Measurements from ENCODE around the gene PSTK.

PSTK gene, protein sequence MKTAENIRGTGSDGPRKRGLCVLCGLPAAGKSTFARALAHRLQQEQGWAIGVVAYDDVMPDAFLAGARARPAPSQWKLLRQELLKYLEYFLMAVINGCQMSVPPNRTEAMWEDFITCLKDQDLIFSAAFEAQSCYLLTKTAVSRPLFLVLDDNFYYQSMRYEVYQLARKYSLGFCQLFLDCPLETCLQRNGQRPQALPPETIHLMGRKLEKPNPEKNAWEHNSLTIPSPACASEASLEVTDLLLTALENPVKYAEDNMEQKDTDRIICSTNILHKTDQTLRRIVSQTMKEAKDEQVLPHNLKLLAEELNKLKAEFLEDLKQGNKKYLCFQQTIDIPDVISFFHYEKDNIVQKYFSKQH

DNA sequence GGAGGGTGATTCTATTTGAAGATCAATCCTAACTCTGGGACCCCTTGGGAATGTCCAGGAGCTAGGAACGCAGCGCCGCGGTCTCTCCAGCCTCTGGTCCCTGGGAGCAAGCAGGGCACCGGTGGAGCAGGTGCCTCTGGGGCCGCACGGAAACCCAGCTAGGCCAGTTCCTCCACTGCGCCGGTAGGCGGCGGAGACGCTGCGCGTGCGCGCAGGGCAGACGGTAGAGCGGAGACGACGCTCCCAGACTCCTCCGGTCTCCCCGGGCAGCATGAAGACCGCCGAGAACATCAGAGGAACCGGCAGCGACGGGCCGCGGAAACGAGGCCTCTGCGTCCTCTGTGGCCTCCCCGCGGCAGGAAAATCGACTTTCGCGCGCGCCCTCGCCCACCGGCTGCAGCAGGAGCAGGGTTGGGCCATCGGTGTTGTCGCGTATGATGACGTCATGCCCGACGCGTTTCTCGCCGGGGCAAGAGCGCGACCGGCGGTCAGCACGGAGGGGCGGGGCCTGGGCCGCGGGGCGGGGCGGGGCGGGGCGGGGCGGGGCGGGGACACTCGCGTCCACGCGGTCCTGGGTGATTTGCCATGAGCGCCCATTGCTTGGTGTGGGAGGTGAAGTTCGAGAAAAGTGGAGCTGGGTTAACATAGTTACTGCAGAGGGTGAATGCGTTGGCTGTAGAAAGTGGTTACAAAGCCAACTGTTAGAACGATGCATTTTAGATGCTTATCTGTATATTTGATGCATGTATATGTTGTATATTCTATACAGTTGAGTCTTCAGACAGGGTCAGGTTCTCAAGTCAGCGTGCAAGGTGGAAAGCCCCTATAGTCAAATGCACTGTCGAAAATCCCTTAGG is at the start of gene PSTK:
Gene PSTK (plus strand): TSS at position 193 of the 857 bp plus-strand sequence. CDS start 79 bp downstream, at position 272.
- in situ Hi-C loops (cut with MboI; ENCODE audit: low sequenced_read_pairs), result no loop called here

DNA sequence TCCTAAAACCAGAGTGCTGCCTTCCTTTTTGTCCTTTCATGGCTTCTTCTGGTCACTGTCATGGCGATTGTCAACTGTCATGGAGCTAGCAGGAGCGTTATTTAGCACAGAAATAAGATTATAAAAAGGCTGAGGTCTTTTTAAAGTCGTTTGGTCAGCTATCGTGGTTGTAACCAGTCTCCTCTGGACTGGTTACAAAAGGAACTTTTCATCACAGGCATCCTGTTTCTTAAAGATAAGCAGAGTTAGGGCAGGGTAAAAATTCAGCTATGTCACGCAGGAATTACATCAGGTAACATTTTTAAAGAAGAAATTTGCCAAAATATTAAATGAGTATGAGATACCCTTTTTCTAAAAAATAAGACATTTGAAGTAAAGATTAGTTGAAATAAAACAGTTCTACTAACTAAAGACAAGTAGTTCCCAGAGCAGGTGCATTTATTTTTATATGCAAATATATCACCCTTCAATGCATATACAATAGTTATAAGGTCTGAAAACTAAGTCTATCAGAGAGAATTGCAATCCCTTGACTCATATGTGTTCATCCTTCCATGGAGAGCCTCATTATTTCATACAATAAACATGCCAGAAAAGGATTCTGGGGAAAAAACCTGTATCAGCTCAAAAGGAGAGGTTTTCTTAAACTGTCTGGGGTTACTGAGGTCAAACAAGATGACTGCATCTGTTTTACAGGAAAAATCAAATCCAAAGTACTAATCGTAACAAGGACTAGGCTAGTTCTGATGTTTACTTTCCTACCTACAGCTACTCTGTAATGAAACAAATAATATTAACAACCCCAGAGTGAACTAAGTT is 48.9 kb upstream of the PSTK start:
- in situ Hi-C loops (cut with MboI; ENCODE audit: low sequenced_read_pairs), result no loop called here

DNA sequence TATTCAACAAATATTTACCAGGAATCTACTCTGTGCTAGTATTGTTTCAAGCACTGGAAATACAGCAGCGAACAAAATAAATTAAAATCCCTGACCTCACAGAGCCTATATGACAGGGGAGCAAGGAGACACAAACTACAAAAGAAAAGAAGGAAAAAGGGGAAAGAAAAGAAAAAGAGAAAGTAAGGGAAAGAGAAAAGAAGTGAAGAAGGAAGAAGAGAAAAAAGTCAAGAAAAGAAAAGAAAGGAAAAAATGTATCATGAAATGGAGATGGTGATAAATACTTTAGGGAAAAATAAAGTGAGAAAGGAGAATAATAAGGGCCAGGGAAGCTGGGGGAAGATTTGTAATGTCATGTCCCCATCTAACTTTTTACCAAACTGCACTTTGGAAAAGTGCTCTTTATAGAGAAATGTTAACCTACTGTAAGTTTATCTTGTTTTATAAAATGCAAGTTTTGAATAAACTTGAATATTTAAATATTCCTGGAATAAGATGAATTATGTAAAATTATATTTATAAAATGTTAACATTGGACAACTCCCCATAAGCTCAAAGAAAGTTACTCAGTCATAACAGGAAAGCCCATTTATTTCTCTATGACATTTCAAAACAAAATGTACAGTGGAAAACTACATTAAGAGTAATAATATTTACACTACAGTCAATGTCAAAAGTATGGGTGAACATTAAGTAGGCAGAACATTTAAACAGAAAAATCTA is 40.9 kb upstream of the PSTK start:
- in situ Hi-C loops (cut with MboI; ENCODE audit: low sequenced_read_pairs), result no loop called here

DNA sequence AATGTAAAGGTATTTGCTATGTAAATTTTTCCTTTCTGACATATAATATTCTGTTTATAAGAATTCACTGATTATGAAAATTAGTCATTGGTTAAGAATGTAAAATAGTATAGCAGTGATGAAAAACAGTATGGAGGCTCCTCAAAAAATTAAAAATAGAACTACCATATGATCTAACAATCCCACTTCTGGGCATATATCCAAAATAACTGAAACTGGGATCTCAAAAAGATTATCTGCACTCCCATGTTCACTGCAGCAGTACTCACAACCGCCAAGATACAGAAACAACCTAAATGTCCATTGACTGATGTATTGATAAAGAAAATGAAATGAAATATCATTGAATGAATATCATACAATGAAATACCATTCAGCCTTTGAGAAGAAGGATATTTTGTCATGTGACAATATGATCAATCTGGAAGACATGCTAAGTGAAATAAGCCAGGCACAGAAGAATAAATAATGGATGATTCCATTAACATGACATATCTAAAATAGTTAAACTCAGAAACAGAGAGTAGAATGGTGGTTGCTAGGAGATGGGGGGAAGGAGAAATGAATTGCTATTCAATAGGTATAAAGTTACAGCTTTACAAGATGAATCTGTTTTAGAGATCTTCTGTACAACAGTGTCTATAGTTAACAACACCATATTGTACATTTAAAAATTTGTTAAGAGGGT is 40.2 kb upstream of the PSTK start:
- in situ Hi-C loops (cut with MboI; ENCODE audit: low sequenced_read_pairs), result no loop called here

DNA sequence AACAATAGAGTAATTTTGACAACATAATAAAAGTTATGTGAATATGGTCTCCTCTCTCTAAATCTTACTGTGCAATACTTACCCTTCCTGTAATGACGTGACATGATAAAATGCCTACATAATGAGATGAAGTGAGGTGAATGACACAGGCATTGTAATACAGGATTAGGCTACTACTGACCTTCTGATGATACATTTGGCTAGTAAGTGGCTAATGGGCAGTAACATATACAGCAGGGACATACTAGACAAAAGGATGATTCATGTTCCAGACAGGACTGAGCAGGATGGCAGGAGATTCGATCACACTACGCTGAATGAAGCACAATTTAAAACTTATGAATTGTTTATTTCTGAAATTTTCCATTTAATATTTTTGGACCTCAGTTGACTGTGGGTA is 30.9 kb upstream of the PSTK start:
- in situ Hi-C loops (cut with MboI; ENCODE audit: low sequenced_read_pairs), result no loop called here

DNA sequence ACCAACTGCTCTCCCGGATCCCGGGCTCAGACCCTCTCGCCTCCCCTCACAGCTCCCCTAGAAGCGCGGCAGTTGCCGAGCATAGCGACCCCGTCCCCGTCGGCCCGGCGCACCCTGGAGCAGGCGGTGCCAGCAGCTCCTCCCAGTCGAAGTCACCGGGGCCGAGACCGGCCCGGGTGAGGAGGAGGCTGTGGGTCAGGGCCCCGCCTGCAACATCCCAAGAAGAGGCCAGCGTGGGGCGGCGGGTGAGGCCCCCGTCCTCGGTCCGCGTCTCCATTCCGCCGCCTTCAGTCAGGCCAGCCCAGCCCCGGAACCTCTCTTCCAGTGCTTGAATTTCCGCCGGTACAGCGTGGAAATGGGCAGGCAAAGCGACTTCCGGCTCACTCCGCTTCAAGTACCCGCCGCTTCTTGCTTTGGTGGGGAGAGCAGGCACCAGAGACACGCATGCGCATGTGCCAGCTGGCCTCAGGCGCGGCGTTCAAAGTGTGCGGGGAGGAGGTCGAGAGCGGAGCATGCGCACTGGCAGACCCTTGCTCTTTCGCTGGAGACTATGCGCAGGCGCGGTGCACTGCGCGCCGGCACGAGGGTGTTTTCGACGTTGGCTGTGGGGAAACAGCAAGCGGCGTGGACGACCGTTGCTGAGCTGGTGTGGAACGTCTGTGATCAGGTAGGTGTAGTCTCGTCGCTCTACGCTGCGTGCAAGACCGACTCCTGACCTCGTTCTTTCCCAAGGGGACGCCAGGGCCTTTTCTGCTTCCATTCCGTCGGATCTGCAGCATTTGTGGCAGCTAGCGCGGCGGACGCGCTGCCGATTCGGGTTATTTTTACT is 26.1 kb upstream of the PSTK start, which contains the start of gene C10orf88:
Gene C10orf88 (minus strand): TSS at position 326 of the 829 bp plus-strand sequence. CDS start 49 bp downstream, at position 277.
- in situ Hi-C loops (cut with MboI; ENCODE audit: low sequenced_read_pairs), result no loop called here

DNA sequence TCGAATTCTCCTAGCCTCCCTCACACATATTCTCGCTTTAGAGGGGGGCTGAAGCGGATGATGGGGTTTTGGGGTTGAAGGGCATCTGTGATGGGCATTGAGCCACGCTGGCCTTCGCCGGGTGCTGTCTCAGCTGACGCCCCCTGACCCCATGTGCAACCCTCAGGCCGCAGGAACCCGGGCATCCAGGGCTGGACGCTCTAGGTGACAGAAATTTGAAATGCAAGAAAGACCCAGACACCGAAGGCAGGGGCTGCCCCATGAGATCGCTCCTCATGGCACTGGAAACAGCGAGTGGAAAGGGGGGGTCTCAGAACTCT is 25.5 kb upstream of the PSTK start:
- in situ Hi-C loops (cut with MboI; ENCODE audit: low sequenced_read_pairs), result no loop called here

DNA sequence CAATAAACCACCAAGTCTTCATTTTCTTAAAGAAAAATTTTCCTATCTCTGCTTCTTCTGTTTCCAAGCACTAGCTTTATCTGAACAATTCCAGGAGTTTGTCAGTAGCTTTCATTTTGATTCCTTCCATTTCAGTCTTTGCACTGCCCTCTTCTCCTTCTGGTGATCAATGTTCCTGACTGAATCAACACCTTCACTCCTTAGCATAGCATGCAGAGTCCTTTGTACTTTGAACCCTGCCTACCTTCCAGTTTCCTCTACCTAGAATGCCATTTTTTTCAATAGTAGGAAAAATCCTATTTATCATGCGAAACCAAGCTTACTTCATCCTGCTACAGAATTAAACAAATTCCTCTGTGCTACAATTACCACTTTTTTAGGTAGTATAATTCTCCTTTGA is 24.3 kb upstream of the PSTK start:
- in situ Hi-C loops (cut with MboI; ENCODE audit: low sequenced_read_pairs), result no loop called here

DNA sequence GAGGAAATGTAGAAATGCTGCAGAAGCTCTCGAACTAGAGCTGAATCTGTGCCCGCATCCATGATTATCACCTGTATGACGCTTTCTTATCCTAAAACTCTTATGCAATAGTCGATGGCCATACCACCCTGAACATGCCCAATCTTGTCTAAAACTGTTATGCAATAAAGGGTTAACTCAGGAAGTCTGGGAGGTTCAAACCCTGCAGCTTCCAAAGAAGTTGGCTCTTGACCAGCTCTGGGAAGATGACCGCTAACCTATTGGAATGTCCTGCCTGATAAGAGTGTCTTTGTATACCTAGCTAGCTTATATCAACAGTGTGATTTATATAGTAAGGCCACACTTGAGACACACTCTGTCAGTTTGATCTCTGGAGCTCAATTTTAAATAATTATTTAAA is 22.7 kb upstream of the PSTK start:
- in situ Hi-C loops (cut with MboI; ENCODE audit: low sequenced_read_pairs), result no loop called here

DNA sequence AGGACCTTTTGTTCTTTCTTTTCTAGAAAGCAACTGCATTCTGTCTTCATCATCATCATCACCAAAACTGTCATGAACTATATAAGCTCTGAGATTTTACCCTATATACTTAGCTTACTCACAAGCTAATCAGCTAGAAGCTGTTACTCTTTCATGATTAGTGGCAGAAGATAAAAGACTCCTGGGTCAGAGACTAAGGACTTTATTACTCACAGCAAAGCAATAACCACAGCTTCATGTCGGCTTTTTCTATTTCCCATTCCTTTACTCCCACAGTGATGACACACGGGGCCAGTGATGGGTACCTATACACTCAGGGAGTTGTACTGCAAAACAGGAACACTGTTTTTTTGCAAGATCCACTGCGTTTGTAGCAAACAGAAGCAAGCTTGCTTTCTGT is 17.8 kb upstream of the PSTK start:
- in situ Hi-C loops (cut with MboI; ENCODE audit: low sequenced_read_pairs), result no loop called here

DNA sequence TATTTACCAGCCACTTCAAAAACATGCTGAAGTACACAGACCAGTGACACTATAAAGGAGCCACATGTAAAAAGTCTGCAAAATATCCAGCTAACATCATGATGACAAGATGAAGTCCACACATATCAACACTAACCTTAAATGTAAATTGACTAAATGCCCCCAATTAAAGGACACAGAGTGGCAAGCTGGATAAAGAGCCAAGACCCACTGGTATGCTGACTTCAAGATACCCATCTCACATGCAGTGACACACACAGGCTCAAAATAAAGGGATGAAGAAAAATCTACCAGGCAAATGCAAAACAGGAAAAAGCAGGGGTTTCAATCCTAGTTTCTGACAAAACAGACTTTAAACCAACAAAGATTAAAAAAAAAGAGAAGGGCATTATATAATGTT is 13.3 kb upstream of the PSTK start:
- in situ Hi-C loops (cut with MboI; ENCODE audit: low sequenced_read_pairs), result no loop called here

DNA sequence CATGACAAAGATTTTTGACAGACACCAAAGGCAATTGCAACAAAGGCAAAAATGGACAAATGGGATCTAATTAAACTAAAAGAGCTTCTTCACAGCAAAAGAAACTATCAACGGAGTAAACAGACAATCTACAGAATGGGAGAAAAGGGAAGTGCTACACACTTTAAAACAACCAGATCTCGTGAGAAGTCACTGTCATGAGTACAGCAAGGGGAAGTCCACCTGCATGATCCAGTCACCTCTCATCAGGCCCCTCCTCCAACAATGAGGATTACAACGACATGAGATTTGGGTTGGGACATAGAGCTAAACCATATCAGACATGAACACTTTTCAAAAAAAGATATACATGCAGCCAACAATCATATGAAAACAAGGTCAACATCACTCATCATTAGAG is 11.5 kb upstream of the PSTK start:
- in situ Hi-C loops (cut with MboI; ENCODE audit: low sequenced_read_pairs), result no loop called here

DNA sequence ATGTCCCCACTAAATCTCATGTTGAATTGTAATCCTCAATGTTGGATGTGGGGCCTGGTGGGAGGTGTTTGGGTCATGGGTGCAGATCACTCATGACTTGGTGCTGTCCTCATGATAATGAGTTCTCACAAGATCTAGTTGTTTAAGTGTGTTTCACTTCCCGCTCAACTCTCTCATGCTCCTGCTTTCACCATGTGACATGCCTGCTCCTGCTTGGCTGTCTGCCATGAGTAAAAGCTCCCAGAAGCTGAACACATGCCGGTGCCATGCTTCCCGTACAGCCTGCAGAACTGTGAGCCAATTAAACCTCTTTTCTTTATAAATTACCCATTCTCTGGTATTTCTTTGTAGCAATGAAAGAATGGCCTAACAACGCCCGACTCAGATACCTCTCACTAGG is 6.2 kb upstream of the PSTK start:
- in situ Hi-C loops (cut with MboI; ENCODE audit: low sequenced_read_pairs), result no loop called here

DNA sequence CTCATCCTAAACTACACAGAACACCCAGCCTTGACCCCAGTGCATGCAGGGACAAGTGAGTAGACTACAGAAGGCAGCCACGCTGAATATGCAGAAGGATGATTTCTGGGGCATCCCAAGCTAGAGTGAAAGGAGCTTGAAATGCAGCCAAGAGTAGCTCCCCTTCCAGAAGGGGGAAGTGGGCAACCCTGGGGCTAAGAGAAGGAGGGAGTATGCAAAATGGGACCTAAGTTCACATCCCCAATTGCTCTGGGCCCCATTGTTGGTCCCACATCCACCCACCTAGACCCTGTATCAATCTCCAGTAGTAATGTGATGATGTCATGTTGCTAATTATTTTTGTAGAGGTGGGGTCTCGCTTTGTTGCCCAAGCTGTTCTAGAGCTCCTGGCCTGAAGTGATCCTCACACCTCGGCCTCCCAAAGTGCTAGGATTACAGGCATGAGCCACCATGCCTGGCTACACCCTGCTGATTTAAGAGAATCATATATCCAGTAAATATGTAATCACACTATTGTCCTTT is 5.6 kb upstream of the PSTK start:
- in situ Hi-C loops (cut with MboI; ENCODE audit: low sequenced_read_pairs), result no loop called here

DNA sequence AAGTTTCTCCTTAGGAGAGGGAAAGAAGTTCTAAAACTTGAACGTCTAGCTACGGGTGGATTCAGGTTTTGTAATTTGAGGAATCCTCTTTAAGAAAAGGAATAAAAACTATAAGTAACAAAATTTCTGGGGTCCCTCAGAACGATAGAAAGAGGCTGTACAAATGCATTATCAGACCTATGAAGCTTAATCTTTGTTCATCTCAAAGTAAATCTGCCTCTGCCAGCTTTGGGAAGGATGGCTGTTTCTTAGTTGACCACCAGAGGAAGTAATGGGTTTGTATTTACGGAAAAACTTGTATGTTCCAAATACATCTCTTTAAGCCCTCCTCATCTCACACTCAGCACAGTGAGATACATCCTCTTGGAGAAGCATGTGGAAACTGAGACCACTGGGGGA is 864 bp downstream of the PSTK start:
- in situ Hi-C loops (cut with MboI; ENCODE audit: low sequenced_read_pairs), result no loop called here

DNA sequence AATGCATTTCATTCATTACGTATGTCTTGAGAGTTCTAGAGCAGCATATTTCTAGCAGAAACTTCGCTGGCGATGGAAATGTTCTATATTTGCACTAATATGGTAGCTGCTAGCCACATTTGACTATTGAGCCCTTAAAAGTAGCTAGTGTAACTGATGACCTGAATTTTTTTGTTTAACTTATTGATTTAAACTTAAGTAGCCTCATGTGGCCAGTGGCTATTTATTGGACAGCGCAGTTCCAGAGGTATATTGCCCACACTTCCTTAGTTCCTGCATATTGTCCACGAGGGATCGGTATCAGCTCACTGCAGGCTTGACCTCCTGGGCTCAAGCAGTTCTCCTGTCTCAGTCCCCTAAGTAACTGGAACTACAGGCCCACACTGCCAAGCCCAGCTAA is 3.7 kb downstream of the PSTK start:
- in situ Hi-C loops (cut with MboI; ENCODE audit: low sequenced_read_pairs), result no loop called here

DNA sequence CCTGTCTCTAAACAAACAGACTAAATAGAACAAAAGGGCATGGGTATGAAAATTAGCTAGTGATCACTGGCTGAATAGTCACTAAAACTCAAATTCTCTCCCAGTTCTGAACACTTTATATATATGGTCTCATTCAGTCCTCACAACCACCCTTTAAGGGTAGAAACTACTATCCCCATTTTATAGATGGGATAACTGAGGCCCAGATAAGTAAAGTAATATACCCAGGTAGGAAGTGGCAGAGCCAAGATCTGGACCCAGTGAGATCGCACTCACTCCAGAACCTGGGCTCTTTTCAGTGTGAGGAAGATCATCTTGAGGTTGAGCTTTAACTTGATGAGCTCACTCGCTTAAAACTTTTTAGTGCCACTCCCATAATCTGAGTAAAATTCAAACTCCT is 4.5 kb downstream of the PSTK start:
- in situ Hi-C loops (cut with MboI; ENCODE audit: low sequenced_read_pairs), result no loop called here

DNA sequence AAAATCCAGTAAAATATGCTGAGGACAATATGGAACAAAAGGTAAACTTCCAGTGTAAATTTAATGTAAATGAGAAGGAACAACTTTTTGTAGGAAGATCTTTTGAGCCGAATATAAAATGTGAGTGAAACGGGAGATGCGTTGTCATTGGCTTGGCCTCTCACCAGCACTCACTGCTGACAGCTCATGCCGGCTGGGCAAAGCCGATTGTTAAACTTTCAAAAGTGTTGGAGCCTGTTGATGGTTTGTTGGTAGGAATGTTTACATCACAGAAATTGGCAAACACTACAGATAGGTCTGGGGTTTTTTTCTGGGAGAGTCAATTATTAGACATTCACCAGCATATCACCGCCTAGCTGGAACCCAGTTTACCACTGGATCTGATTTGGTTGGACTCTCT is 6.1 kb downstream of the PSTK start:
- in situ Hi-C loops (cut with MboI; ENCODE audit: low sequenced_read_pairs), result no loop called here

DNA sequence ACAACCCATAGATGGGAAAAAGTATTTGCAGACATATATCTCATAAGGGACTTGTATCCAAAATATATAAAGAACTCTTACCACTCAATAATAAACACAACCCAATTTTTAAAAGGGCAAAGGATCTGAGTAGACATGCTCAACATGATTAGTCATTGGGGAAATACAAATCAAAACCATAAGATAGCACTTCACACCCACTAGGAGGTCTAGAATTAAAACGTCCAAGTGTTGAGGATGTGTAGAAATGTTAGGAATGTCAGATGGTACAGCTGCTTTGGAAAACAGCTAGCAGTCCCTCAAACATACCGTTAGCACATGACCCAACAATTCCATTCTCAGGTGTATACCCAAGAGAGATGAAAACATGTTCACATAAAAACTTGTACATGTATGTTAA is 8.3 kb downstream of the PSTK start:
- in situ Hi-C loops (cut with MboI; ENCODE audit: low sequenced_read_pairs), result no loop called here
